DMS79 treated with DMSO at 0.1 percent for 48 hours (cell line): ENCODE data around the gene DIDO1.

Source experiments
- DNase-seq: peaks from one replicate; lab custom pipeline; 2025; lab: John Stamatoyannopoulos, UW

Gene DIDO1

DNA sequence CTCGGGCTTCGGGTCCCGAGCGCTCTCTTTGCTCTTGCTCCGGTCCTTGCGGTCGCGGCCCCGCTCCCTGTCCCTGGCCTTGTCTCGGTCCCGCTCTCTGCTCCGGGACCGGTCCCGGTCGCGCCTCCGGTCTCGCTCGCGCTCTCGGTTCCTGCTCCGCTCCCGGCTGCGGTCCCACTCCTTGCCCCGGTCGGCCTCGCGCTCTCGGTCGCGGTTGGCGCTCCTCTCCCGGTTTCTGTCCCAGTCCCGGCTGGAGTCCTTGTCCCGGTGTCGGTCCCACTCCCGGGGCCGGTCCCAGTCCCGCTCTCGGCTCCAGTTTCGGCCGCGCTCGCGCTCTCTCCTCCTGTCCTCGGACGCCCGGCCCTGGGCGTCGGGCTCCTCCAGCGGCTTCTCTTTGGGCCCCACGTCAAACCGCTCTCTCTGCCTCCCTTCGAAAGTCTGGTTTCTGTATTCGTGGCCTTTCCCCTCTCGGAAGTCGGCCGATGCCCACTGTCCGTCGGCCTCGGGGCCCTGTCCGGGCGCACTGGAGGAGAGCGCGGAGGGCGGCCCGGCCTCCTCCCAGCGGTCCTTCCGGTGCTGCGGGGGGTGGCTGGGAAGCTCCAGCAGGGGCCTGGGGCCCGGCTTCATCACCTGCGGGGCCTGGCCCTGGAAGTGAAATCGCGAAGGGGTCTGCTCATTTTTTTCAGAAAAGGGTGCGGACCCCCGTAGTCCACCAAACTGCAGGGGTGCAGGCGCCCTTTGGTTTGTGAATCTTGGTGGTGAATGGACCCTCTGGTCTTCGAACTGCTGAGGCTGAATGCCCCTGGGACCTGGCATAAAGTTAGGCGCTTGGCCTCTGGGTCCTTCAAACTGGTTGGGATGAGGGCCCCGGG, 46.8 kb downstream of the DIDO1 start:
- no peak for DNase-seq

DNA sequence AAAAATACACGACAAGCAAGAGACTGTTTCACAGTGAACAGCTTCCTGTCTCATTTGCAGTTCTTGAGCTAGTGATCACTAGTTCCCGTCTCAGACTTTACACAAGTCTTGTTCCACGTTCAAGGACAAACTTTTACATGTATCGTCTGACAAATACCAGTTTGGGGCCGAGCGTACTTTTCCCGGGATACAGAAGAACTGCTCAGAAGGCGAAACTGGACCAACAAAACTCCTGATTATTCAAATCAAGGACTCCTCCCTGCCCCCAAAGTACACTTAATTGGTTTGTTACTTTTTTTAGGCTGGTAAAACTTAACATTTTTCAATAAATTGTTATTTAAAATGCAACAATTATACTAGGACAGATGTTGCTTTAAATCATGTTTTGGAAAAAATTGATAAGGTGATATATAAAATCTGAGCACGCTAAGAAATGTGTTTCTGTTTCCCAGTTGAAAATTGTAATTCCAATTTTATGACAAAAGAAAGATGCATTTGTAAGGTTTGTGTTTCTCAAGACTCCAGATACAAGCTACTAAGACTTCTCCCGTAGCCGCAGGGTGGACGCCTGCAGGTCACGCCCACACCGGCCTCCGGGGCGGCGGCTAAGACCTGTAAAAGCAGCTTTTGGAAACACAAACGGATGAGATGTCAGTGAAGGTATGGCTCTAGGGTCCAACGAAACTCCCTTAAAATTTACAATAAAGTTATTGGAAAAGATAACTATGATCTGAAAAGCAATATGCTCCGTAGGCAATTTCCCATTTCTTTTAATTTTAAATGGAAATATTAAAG, 47.9 kb downstream of the DIDO1 start:
- no peak for DNase-seq

DNA sequence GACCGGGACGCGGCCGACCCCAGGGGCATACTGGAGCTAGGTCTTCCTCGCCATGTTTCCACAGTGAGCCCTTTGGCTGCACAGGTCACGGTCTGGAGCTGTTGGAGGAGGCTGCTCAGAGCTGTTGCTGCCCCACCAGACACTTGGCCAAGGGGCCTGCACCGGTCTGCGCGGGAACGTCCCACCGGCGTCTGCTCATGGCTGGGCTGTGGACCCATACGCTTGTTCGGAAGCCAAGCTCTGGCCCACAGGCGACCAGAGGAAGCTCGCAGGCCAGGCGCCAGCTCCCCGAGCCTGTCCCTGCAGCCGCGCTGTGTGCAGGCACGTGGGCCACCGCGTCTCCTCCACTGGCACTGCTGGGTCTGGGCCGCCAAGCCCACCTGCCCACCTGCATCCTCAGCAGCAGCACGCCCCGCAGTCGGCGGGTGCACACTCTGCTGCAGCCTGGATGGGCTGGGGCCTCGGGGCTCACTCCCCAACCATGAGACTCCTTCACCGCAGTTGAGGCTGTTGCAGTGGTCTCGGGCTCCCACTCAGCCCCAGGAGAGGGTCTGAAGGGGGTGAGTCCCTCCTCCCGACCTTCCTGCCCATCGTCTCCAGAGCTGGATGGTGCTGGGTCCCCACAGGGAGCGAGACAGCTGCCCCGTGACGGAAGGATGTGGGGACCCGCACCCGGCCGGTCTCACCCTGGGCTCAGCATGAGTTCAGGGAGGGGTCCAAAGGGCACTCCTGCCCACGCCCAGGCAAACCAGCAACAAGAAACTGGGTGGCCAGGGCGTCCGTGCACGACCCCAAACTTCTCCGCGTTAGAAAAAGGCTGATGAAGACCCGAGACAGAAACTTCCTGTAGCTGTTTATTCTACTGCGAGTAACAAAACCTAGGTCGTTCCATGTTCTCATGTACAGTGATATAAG, 49.1 kb downstream of the DIDO1 start:
- DNase-seq: no peak

GRCh38 chr20:62876501-62876901, 49.8 kb downstream of the DIDO1 start:
- DNase-seq: no peak

DNA sequence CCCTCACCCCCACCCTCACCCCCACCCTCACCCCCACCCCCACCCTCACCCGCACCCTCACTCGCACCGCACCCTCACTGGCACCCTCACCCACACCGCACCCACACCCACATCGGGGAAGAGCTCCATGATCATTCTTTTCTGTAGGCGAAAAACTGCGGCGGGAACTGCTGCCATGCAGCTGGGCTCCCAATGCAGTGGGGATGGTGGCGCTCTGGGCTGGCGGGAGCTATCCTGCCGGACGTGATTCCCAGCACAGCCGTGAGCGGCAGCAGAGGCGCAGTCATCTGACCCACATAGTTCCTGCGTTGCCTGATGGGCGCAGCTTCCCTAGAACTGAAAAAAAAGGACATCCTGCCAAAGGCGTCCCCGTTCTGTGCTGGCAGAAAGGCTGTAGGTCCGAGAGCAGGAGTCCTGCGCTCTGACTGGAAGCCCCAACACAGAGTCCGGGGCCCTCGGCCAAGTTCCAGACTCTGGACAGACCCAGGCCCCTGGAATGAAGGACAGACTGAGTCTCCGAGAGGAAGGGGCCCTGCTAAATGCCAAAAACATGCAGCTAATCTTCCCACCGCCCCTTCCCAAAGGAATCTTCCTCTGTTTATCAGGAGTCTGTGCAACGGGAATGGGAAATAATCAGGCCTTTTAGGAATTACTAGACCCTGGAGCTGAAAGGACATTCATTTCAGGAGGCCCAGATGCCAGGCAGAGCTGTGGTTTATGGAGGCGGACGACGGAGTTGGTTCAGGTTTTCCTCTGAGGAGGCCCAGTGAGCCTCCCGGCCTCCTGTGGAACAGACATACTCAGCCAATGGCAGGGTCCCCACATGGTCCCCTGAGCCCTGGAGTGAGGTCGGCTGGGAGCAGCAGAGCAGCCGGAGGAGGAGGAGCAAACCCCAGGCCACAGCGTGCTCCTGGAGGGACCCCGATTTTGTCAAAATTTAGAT, 50.6 kb downstream of the DIDO1 start:
- no peak for DNase-seq

- DNase-seq: no peak
These were observed 51.4 kb downstream of the DIDO1 start for GRCh38 chr20:62874964-62875344.

DNA sequence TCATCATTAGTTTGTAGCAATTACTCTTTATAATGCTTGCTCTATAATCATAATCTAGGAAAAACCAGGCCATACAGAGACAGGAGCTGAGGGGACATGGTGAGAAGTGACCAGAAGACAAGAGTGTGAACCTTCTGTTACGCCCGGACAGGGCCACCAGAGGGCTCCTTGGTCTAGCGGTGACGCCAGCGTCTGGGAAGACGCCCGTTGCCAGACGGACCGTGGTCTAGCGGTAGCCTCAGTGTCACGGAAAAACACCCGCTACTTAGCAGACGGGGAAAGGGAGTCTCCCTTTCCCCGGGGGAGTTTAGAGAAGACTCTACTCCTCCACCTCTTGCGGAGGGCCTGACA, 52.6 kb downstream of the DIDO1 start:
- peak; percentile 55 for DNase-seq

GRCh38 chr20:62873280-62873679, 53.0 kb downstream of the DIDO1 start:
- DNase-seq: no peak

- no peak for DNase-seq
These were observed 53.4 kb downstream of the DIDO1 start for GRCh38 chr20:62872862-62873261.

DNA sequence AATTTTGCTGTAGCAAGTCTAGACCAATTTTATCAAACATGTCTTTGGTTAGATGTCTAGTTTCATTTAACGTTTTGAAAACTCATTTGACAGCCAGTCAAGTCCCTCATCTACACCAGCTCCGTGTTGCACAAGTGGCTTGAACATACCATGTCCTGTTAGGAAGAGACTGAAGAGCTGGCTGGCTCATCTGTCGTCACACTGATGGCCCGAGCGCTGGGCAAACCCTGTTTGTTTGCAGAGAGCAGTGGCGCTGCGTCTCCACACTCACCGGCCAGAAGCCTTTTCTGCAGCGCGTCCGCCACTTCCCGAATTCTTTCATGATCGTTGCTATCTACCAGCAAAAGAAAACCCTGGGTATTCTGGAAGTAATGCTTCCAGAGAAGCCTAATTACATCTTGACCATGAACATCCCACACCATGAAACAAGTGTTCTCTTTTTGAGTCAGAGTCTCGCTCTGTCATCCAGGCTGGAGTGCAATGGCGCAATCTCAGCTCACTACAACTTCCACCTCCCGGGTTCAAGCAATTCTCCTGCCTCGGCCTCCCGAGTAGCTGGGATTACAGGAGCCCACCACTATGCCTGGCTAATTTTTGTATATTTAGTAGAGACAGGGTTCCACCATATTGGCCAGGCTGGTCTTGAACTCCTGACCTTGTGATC, 54.0 kb downstream of the DIDO1 start:
- no peak for DNase-seq

DNA sequence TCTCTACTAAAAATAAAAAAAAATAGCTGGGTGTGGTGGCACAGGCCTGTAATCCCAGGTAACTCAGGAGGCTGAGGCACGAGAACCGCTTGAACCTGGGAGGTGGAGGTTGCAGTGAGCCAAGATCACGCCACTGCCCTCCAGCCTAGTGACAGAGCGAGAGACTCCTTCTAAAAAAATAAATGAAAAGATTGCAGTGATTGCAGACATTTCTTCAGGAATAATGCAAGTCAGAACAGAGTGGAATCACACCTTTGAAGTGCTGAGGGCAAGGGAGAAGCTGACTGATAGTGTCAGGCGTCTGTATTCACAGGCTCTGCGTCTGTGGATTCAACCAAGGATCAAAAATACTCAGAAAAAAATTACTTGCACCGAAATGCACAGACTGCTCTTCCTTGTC, 62.1 kb downstream of the DIDO1 start:
- DNase-seq: no peak

DNA sequence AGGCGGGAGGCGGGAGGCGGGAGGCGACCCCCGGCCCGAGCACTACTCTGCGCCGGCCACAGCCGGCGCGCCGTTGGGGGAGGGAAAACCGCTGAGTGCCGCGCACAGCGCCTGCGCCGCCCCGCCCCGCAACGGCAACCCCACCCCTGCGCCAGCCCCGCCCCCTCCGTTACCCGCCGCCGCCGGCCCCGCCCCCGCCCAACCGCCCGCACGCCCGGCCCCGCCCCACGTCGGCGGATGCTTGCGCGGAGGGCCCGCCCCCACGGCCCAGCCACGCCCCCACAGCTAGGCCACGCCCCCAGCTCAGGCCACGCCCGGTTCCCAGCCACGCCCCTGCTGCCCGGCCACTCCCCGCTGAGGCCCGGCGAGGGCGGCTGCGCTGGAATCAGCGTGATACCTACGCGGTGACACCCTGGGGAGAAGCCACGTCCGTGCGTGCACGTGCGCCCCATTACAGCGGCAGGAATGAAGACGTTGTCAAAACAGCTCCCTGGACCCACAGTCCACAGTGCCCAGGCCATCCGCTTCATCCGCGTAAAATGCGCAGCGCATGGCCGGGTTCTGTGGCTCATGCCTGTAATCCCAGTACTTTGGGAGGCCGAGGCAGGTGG, 64.5 kb downstream of the DIDO1 start, which contains the start of gene TCFL5:
Gene TCFL5 (minus strand): TSS at position 97 of the 611 bp plus-strand sequence. CDS start 152 bp downstream, outside the sequence.
- peak; percentile 38 for DNase-seq

DNA sequence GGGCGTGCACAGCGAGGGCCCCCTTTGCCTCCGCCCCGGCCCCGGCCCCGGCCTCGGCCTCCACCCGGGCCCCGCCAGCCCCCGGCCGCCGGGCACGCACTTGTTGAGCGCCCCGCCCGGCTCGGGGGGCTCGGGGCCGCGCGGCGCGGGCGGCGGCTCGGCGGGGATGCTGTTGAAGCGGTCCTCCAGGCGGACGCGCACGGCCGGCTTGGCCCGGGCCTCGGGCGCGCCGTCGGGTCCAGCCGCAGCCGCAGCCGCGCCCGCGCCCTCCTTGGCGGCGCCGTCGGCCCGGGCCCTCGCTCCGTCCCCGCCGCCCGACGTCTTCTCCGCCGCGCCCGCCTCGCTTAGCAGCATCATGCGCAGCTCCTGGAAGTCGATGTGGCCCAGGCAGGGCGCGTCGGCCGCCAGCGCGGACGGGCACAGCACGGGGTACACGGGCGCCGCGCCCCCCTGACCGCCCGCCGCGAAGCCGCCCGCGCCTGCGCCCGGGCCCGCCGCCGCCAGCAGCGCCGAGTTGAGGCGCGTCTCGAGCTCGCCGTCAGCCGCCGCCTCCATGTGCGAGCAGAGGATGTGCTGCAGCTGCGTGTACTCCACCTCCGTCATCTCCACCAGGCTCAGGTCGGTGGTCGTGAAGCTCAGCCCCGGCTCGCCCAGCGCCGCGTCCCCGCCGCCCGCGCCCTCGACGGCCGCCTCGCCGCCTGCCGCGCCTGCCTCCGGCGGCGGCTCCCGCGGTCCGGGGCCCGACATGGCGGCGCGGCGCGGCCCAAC, 65.2 kb downstream of the DIDO1 start:
- DNase-seq: no peak

DNA sequence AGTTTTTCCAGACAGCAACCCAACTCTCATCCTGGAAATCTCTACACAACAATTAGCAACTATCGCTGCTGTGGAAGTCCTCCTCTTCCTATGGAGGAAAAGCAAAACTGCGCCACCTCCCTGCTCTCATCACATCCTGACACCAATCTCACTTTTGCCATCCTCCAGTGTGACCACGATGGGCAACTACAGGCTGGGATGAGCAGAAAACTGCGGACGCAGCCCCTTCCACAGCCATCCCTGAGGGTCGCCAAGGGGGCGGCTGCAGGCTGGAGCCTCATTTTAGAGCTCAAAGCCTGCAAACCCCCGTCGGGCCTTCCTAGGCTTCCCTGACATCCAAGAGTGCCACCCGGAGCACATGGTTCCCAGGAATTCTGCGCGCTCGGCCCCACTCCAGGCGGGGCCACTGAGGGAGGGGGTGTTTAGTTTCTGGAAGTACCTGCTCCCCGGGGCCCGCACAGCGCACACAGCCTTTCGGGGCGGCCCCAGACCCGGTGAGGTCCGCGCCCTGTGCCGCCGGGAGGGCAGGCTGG, 65.8 kb downstream of the DIDO1 start:
- peak; percentile 40 for DNase-seq

DNA sequence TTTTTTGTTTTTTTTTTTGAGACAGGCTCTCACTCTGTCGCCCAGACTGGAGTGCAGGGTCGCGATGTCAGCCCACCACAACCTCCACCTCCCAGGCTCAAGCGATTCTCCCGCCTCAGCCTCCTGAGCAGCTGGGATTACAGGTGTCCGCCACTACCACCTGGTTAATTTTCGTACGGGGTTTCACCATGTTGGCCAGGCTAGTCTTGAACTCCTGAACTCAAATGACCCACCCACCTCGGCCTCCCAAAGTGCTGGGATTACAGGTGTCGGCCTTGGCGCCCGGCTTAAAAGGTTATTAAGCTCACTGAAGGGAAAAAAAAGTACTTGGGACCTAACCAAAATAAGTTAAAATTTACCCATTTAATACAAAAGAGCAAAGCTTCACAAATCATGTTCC, 66.6 kb downstream of the DIDO1 start:
- no peak for DNase-seq

DNA sequence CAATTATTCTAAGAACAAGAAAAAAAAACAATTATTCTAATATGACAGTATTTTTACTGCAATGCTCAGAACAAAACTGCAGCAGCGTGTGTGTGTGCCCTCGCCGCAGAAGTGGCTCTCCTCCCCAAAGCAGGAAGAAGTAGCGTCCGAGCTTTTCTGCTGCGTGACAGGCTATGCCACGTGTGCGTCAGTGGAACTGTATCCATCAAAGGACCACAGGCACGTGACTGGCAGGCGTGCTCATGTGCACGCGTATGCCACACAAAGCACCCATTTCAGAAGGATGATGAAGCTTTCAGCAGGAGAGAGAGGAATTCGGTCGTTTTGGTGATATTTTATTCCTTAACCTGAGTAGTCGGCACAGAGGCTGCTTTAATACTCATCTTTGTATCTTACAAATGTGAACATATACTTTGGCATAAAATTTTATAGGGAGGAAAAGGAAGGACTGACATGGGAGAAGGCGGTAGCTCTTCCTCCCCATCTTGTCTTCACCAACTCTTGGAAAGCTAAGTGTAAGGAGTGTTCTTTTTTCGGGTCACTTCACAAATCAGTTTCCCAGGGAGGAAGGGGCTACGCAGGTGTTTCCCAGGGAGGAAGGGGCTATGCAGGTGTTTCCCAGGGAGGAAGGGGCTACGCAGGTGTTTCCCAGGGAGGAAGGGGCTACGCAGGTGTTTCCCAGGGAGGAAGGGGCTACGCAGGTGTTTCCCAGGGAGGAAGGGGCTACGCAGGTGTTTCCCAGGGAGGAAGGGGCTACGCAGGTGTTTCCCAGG, 68.1 kb downstream of the DIDO1 start:
- DNase-seq: no peak

GRCh38 chr20:62856931-62857619, 69.2 kb downstream of the DIDO1 start:
- DNase-seq: no peak

DNA sequence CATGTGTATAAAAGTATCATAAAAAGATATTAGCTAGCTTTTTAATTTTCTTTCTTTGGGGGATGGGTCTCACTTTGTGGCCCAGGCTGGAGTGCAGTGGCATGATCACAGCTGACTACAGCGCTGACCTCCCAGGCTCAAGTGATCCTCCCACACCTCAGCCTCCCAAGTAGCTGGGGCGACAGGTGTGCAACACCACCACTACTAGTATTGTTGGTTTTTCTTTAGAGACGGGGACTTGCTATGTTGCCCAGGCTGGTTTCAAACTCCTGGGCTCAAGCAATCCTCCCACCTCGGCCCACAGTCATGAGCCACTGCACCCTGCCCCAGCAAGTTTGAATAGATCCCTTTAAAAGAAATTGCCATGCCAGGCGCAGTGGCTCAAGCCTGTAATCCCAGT, 71.2 kb downstream of the DIDO1 start:
- DNase-seq: no peak
